Muscle of leg (tissue), 11 donors: ENCODE results near the gene FRMD4B. TPM values are rescaled to one million over a fixed set of nuclear protein-coding genes. Genes with fewer than 3 reads are reported as not detected.
A peak's percentile ranks its signal among the peaks of the same experiment; 100 is the strongest.

Source experiments
- DNase-seq: peaks from one replicate; pipeline ENCODE4 v3.0.0; 2013
- H3K27ac ChIP-seq: one replicate; pipeline ENCODE4 v1.5.1; 2013; ENCODE audit warnings: mild to moderate bottlenecking, low read length, control low read depth
- H3K27me3 ChIP-seq: one replicate; pipeline ENCODE4 v1.6.1; 2013; ENCODE audit warnings: low read length; ENCODE audit not compliant: control insufficient read depth, insufficient read depth
- H3K36me3 ChIP-seq: one replicate; pipeline ENCODE4 v1.6.1; 2013; ENCODE audit warnings: low read length; ENCODE audit not compliant: control insufficient read depth, insufficient read depth
- H3K4me1 ChIP-seq: one replicate; pipeline ENCODE4 v1.6.1; 2013; ENCODE audit warnings: low read length; ENCODE audit not compliant: control insufficient read depth, insufficient read depth
- H3K4me3 ChIP-seq: one replicate; pipeline ENCODE4 v1.5.1; 2013; ENCODE audit warnings: low read length, control low read depth
- H3K9me3 ChIP-seq: replicated peaks from 2 replicates; pipeline ENCODE4 v1.6.1; 2013; ENCODE audit warnings: low read depth, low read length; ENCODE audit not compliant: control insufficient read depth
- WGBS: methylation state at CpG from one replicate; pipeline ENCODE4 v1.1.5; 2013; ENCODE audit warnings: missing lambda C conversion rate; ENCODE audit not compliant: insufficient coverage; 5-methylcytosine and 5-hydroxymethylcytosine counted together
- polyA plus RNA-seq, 8 donors: library from polyadenylated mRNA; unstranded; fragments of 120-200 nt; gene quantifications; one replicate each; pipeline versions ENCODE4 v1.2.1 to v1.2.3, GENCODE V29; 2013; ENCODE audit warnings: inconsistent platforms in 1 of 8, low replicate concordance in 1 of 8; ENCODE audit not compliant: insufficient read length in 8 of 8, insufficient read depth in 1 of 8
- total RNA-seq: library from RNA; stranded (reverse); fragments of 120-200 nt; gene quantifications from one replicate; pipeline ENCODE4 v1.2.4, GENCODE V29; 2013

Gene FRMD4B
- total and polyA plus RNA-seq, 9 donors: 13.9 to 23.1 (median 17.2) TPM

GRCh38 chr3:69368129-69368741 lies 17.7 kb downstream of the FRMD4B start:
- Histone ChIP-seq H3K27ac (no peak overlapping the region), H3K27me3 (no peaks in the 10 kb centered on the region), H3K4me3 (no peak overlapping the region), H3K9me3 (no peaks in the 10 kb centered on the region), H3K36me3 (no peaks in the 10 kb centered on the region), H3K4me1 (no peaks in the 10 kb centered on the region)
- no peak for DNase-seq
- 43% methylated on average over 2 of the region's 5 CpGs for WGBS

DNA sequence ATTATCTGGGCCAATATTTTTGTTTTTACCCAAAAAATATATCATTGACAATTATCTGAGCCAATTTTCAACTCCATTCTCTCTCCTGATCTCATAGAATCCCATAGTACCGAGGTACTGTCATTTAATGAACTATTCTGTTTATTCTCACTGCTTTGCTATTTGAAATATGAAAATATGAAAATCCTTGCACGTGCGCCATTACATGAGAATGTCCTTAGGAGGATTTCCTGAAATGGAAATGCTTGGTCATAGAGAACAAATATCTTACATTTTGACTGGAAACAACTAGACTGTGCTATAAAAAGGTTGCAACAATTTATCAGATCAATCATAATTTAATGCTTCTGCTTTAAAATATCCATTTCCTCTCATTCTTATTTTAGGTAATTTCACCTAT lies 18.3 kb downstream of the FRMD4B start:
- Histone ChIP-seq H3K27ac (no peak overlapping the region), H3K27me3 (no peaks in the 10 kb centered on the region), H3K36me3 (no peaks in the 10 kb centered on the region), H3K4me3 (no peak overlapping the region), H3K9me3 (no peaks in the 10 kb centered on the region), H3K4me1 (no peaks in the 10 kb centered on the region)
- no peak for DNase-seq
- no CpG with 5 or more reads among the region's 3 CpGs for WGBS

GRCh38 chr3:69364354-69364753 lies 21.5 kb downstream of the FRMD4B start:
- Histone ChIP-seq H3K9me3 (no peaks in the 10 kb centered on the region), H3K4me1 (no peaks in the 10 kb centered on the region), H3K27ac (no peak overlapping the region), H3K4me3 (no peak overlapping the region), H3K27me3 (no peaks in the 10 kb centered on the region), H3K36me3 (no peaks in the 10 kb centered on the region)
- WGBS: no CpG with 5 or more reads among the region's 5 CpGs
- DNase-seq: no peak

DNA sequence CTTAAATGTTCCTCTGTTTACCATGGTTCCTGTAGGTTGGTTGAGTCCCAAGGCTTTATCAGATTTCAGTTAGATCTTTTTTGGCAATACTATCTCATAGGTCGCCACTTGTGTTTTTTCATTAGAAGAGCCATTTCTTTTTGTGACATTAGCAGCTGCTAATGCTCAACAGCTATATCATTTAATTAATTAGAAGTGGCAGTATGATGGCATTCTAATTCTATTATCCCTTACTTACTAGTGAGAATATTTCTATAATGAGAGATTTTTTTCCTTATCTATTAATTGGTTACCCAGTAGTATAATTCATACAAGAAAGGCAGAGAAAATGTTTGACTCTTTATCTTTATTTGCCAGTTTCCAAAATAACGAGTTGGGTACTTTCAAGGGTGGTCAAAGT lies 25.2 kb downstream of the FRMD4B start:
- Histone ChIP-seq H3K9me3 (no peaks in the 10 kb centered on the region), H3K4me1 (peaks cover 2% of the 10 kb centered on the region), H3K27me3 (no peaks in the 10 kb centered on the region), H3K27ac (no peak overlapping the region), H3K4me3 (no peak overlapping the region), H3K36me3 (no peaks in the 10 kb centered on the region)
- WGBS: no CpG with 5 or more reads among the region's 2 CpGs
- no peak for DNase-seq

- DNase-seq: no peak
- Histone ChIP-seq H3K4me1 (peaks cover 2% of the 10 kb centered on the region), H3K9me3 (no peaks in the 10 kb centered on the region), H3K27me3 (no peaks in the 10 kb centered on the region), H3K4me3 (no peak overlapping the region), H3K36me3 (no peaks in the 10 kb centered on the region), H3K27ac (no peak overlapping the region)
Measured at GRCh38 chr3:69359916-69360315, 26.0 kb downstream of the FRMD4B start.

- WGBS: no CpG with 5 or more reads among the region's 6 CpGs
- H3K27me3 ChIP-seq: no peaks in the 10 kb centered on the region
- H3K9me3 ChIP-seq: no peaks in the 10 kb centered on the region
- no peaks in the 10 kb centered on the region for H3K36me3 ChIP-seq
- H3K4me1 ChIP-seq: peaks cover 2% of the 10 kb centered on the region
- peak; percentile 49 for DNase-seq
- no peak overlapping the region for H3K4me3 ChIP-seq
- no peak overlapping the region for H3K27ac ChIP-seq
Measured at GRCh38 chr3:69359339-69359893, 26.5 kb downstream of the FRMD4B start.

- no peak for DNase-seq
- H3K4me3 ChIP-seq: no peak overlapping the region
- H3K36me3 ChIP-seq: no peaks in the 10 kb centered on the region
- H3K27me3 ChIP-seq: no peaks in the 10 kb centered on the region
- H3K9me3 ChIP-seq: no peaks in the 10 kb centered on the region
- no peak overlapping the region for H3K27ac ChIP-seq
- H3K4me1 ChIP-seq: peaks cover 2% of the 10 kb centered on the region
- 7% methylated on average over 1 of the region's 2 CpGs for WGBS
Measured at GRCh38 chr3:69357196-69357595, 28.7 kb downstream of the FRMD4B start.

DNA sequence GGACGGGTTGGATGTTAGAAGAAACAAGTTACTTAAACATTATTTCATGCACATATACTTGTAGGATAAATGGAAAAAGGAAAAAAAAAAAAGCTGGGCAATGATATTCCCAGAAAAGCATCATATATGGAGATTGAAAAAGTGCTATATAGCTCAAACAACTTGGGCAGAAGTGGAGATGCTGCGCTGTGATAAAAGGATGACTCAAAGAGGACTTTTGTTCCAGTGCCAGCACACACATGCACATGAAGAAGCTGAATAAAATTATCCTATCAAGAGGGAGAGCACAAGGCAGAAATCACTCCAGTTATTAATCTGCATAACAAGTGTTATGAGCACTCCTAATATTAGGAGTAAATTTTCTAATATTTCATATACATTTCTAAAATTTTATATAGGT lies 30.9 kb downstream of the FRMD4B start:
- no peak for DNase-seq
- Histone ChIP-seq H3K9me3 (no peaks in the 10 kb centered on the region), H3K4me3 (no peak overlapping the region), H3K4me1 (peaks cover 2% of the 10 kb centered on the region), H3K27me3 (no peaks in the 10 kb centered on the region), H3K36me3 (no peaks in the 10 kb centered on the region), H3K27ac (no peak overlapping the region)
- WGBS: no CpG with 5 or more reads among the region's 2 CpGs

DNA sequence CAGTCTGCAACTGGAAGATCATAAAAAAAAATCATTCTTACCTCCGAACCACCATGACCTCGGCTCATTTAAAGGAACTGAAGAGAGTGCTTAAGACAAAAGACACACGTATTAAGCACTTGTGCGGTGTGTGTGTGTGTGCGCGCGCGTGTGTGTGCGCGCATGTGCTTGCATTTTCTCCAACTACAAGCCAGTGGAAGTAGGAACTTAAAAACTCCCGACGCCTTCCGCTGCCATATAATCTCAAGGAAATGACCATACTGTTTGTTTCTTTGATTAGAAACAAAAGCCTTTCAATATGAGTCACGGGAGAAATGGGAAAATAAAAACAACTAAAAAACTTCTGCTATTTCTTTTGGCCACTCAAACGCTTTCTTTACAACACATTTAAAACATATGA lies 32.4 kb downstream of the FRMD4B start:
- no peaks in the 10 kb centered on the region for H3K36me3 ChIP-seq
- peak; percentile 67 for DNase-seq
- H3K4me3 ChIP-seq: peak overlapping the region; percentile 11
- H3K27ac ChIP-seq: peak overlapping the region; percentile 67
- no peaks in the 10 kb centered on the region for H3K9me3 ChIP-seq
- WGBS: no CpG with 5 or more reads among the region's 15 CpGs
- H3K27me3 ChIP-seq: no peaks in the 10 kb centered on the region
- H3K4me1 ChIP-seq: peaks cover 2% of the 10 kb centered on the region

GRCh38 chr3:69353088-69353478 lies 32.8 kb downstream of the FRMD4B start:
- Histone ChIP-seq H3K4me1 (peaks cover 2% of the 10 kb centered on the region), H3K27ac (peak overlapping the region; percentile 67), H3K36me3 (no peaks in the 10 kb centered on the region), H3K27me3 (no peaks in the 10 kb centered on the region), H3K4me3 (peak overlapping the region; percentile 11), H3K9me3 (no peaks in the 10 kb centered on the region)
- DNase-seq: no peak
- WGBS: no CpG with 5 or more reads among the region's 4 CpGs
